ENCODE measurements around the gene CLIC2.
"Not testable (repeated sequence)": the region's sequence is repeated elsewhere in the genome, so short reads cannot be mapped to it uniquely, and the experiment has no call there.

The CLIC2 gene

GRCh38 chrX:155329293-155329692 lies 5.1 kb downstream of the CLIC2 start:
- FAIRE-seq, result no peak
- DNase-seq (ENCODE audit: insufficient read length, low spot score), result no peak
- TF ChIP-seq CTCF (IDR thresholded peaks at IDR 0.05; ENCODE audit: insufficient read depth, missing control alignments), result no peak

GRCh38 chrX:155326610-155327009 lies 7.8 kb downstream of the CLIC2 start:
- DNase-seq (ENCODE audit: insufficient read length, low spot score), result no peak
- no peak for FAIRE-seq
- TF ChIP-seq CTCF (IDR thresholded peaks at IDR 0.05; ENCODE audit: insufficient read depth, missing control alignments), result no peak

GRCh38 chrX:155314260-155314659 lies 20.2 kb downstream of the CLIC2 start:
- no peak for TF ChIP-seq CTCF (IDR thresholded peaks at IDR 0.05; ENCODE audit: insufficient read depth, missing control alignments)
- FAIRE-seq, result no peak
- no peak for DNase-seq (ENCODE audit: insufficient read length, low spot score)

- FAIRE-seq, result no peak
- TF ChIP-seq CTCF (IDR thresholded peaks at IDR 0.05; ENCODE audit: insufficient read depth, missing control alignments), result no peak
- no peak for DNase-seq (ENCODE audit: insufficient read length, low spot score)
Measured at GRCh38 chrX:155313766-155314165, 20.6 kb downstream of the CLIC2 start.

- no peak for FAIRE-seq
- TF ChIP-seq CTCF (IDR thresholded peaks at IDR 0.05; ENCODE audit: insufficient read depth, missing control alignments), result no peak
- no peak for DNase-seq (ENCODE audit: insufficient read length, low spot score)
Measured at GRCh38 chrX:155293771-155294170, 40.6 kb downstream of the CLIC2 start.

- no peak for TF ChIP-seq CTCF (IDR thresholded peaks at IDR 0.05; ENCODE audit: insufficient read depth, missing control alignments)
- no peak for DNase-seq (ENCODE audit: insufficient read length, low spot score)
- no peak for FAIRE-seq
Measured at GRCh38 chrX:155279873-155280272, 54.5 kb downstream of the CLIC2 start.

DNA sequence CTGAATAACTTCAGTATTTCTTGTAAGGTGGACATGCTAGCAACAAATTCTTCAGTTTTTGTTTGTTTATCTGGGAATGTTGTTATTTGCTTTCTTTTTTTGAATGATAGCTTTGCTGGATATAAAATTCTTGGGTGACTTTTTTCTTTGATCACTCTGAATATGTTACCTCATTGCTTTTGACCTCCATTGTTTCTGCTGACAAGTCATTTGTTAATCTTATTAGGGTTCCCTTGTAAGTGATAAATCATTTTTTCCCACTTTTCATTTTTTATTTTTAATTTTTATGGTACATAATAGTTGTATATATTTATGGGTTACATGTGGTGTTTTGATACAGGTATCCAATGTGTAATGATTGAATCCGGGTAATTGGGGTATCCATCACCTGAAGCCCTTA lies 63.4 kb downstream of the CLIC2 start:
- DNase-seq (ENCODE audit: insufficient read length, low spot score), result no peak
- no peak for TF ChIP-seq CTCF (IDR thresholded peaks at IDR 0.05; ENCODE audit: insufficient read depth, missing control alignments)
- FAIRE-seq, result no peak

DNA sequence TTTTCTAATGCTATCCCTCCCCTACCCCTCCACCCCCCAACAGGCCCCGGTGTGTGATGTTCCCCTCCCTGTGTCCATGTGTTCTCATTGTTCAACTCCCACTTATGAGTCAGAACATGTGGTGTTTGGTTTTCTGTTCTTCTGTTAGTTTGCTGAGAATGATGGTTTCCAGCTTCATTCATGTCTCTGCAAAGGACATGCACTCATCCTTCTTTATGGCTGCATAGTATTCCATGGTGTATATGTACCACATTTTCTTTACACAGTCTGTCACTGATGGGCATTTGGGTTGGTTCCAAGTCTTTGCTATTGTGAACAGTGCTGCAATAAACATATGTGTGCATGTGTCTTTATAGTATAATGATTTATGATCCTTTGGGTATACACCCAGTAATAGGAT lies 66.4 kb downstream of the CLIC2 start:
- DNase-seq (ENCODE audit: insufficient read length, low spot score); FAIRE-seq: not testable (repeated sequence)
